ENCODE results near the gene IMMP2L.

Gene IMMP2L

DNA sequence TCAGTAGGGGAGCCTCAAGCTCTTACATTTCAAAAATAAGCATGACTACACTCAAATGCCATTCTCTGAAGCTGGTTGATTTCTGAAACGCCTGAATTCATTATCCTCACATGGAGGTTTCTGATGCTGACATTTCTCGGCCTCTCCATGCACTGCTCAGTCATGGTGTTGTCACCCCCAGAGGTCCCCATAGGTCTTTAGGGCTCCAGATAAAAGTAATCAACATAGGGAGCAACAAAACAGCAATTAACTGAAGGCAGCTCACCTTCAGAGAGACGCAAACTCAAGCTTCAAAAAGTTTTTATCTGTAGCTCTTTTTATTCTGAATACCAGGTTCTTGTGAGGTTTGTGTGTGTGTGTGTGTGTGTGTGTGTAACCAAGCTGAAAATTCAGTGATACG is 694.5 kb downstream of the IMMP2L start:
- DNase-seq (ENCODE audit: low read depth) = no peak

DNA sequence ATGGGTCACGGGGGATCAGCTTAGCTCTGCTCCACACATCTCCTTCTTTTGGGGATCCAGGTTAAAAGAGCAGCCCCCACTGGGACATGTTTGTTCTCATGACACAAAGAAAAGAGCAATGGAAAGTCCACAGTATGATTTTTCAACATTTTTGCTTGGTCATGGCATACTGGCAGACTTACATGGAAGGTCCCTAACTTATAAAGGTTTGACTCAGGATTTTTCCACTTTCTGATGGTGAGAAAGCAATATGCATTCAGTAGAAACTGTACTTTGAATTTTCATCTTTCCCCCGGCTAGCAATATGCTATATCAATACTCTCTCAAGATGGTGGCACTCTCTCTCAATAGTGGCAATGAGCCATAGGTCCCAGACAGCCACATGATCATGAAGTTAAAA is 699.0 kb downstream of the IMMP2L start:
- no peak for DNase-seq (ENCODE audit: low read depth)

DNA sequence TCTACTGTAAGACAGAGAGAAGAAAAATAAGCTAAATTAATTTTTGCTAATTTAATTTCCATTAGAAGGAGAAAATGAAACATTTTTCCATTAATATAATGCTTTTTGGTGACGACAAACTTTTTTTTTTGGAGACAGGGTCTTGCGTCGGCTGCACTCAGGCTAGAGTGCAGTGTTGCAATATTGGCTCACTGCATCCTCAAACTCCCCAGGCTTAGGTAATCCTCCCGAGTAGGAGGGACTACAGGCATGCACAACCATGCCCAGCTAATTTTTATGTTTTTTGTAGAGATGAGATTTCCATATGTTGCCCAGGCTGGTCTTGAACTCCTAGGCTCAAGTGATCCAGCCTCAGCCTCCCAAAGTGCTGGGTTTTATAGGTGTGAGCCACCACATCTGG is 701.1 kb downstream of the IMMP2L start:
- DNase-seq (ENCODE audit: low read depth) = no peak

DNA sequence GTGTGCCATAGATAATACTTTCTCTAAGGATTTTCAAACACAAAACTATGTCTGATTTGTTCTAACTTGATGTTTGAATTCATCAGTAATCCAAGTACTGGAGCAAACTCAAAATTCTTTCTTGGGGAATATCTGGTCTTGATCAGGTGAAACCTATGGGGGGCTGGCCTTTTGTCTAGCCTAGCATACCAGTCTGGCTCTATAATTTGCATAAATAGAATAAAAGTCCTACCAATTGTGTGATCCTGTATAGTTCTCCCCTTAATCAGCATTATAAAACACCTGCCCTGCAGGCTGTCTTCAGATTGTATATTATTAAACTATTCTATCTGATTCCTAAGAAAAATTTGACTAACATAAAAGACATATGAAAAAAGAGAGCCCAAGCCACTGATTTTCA is 705.2 kb downstream of the IMMP2L start:
- no peak for DNase-seq (ENCODE audit: low read depth)

DNA sequence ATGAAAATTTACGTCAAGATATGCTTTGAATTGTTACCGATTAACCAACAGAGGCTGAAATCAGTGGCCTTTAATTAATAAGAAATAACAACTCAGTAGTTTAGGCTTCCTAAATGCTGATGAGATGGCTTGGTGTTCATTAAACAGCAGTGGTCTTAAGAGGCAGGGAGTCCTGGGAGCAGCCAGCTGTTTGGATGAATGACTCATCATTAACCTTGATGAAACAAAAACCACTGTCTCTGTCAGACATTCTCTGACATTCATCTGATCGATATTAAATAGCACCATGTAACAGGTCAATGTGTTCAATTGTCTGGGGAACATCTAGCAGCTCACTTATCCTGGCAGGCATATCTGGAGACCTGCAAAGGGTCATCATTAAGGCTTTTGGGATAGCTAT is 705.6 kb downstream of the IMMP2L start:
- no peak for DNase-seq (ENCODE audit: low read depth)

DNA sequence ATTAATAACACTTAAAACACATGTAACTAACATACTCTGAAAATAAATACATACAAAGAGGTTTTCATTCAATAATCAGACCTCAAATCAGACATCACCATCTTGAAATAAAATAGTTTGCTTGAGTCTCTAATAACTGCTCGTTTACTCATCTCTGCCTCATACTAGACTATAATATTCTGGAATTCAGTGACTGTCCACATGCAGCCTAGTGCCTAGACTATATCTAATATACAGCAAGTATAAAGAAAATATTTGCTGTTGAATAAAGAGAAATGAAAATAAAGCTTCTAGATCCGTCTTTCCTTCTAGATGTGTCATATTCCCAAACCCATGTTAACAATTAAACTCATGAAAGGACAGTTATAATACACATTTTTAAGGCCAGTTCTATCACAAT is 707.6 kb downstream of the IMMP2L start:
- DNase-seq (ENCODE audit: low read depth) = no peak

DNA sequence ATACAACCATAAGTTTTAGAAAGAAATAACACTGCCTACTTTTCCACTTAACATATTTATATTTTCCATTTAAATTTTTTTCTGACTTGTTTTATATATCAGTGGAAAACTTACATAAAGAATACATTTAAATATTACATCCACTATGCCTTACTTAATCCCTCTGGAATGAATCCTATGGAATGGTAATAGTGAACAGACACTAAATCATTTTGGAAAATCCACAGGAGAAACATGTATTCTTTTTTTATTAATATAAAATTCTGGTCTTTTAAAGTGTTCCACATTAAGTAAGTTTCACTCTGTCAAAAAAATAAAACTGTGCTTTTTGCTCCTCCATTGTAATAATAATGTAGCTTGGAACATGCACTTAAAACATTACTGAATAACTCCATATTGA is 708.1 kb downstream of the IMMP2L start:
- no peak for DNase-seq (ENCODE audit: low read depth)

DNA sequence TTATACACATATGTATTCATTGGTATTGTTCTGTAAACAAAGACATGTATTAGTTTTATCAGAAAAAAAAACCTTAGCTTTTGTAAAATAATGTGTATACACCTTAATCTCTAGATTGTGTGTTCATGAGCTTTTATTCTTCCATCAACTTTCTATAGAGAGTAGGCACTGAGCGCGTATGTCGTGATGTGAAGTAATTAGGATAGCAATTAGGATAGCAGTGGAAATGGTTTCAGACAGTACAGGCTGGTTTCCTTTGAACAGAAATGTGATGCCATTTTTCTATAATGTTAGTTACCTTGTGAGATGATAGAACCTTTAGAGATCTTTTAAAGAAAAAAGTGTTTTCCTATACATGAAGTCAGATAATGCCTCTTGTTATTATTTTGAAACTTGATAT is 709.0 kb downstream of the IMMP2L start:
- no peak for DNase-seq (ENCODE audit: low read depth)

DNA sequence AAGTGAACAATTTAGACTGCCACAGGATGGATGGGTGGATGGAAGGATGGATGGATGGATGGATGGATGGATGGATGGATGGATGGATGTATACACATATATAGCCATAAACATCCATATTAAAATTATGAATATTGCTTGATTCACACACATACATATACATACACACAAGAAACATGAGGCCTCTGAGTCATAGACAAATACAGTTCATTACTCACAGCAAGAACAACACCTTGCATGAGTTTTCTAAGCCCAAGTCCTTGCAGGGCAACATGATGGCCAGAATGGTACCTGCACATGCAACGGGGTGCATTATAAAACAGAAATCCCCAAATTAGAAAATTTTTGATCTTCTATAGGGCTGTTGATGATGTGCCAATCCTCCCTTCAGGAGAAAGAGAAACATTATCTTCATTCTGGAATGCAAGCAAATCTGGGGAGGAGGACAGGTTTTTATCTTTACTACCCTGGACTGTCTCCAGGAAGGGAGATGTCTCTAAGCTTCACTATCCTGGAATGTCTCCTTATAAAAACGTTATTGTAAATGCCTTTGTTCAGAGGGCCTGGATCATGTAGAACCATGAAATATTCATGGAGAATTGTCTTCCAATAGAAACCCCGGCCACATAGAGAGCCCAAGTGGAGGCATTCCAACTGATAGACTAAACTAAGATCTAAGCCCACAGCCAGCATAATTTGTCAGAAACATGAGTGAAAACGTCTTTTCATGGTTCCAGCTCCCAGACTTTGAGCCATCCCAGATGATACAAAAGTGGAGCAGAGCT is 709.9 kb downstream of the IMMP2L start:
- DNase-seq (ENCODE audit: low read depth) = no peak

DNA sequence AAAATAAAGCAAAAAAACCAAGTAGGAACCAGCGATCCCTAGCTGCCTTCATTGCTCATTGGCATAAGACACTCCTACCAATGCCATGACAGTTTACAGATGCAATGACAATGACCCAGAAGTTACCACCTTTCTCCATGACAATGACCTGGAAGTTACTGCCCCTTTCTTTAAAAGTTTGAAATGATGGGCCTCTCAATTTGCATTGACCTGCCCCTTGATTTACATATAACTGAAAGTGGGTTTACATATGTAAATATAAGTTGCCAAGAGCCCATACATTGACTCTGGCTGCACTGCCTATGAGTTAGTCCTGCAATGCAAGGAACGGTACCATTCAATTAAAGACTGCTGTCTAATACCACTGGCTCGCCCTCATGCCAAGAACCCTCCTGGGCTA is 712.1 kb downstream of the IMMP2L start:
- no peak for DNase-seq (ENCODE audit: low read depth)

DNA sequence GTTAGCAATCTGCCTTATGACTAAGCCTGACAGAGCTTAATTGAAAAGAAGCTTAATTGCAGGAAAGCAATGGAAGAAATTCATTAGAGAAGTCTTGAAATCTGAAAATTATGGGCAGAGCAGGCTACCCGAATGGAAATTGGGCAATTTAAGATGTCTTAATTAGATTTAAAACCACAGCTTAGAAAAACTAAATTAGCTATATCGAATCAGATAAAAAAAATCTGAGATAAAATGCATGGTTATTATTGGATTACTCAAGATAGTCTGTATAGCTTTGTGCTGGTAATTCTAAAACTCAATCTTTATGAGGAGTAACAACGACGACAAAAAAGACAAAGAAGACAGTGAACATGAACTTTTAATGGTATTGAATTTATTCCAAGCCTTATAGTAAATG is 719.5 kb downstream of the IMMP2L start:
- no peak for DNase-seq (ENCODE audit: low read depth)

DNA sequence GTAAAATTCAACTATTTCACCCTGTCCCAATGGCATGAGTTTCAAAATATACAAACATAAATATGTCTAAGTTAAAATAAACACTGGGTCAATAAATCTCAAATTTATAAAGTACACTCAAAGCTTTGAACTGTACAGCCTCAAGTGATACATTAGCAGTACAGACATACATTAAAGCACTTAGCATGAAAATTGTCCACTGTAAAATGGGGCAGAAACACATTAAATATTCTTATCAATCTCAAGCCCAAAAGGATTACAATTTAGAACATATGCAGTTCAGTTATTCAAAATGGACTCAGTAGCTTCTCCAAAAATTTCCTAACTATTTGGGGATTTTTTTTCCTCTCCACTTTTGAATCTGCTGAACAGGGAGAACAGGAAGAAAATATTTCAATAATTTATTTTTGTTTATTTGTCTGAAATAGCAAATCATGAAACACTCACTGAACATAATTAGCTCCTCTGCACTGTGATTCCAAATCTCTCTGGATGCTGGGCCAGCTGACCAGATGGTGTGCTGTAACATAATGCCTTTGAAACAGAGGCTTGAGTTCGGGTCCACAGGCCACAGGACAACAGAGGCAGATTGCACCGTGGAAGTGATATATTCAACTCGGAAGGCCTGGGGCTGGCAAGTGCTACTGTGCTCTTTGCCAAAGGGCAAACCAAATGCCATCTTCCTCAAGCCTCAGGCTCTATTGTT is 720.3 kb downstream of the IMMP2L start:
- peak; percentile 60 for DNase-seq (ENCODE audit: low read depth)

DNA sequence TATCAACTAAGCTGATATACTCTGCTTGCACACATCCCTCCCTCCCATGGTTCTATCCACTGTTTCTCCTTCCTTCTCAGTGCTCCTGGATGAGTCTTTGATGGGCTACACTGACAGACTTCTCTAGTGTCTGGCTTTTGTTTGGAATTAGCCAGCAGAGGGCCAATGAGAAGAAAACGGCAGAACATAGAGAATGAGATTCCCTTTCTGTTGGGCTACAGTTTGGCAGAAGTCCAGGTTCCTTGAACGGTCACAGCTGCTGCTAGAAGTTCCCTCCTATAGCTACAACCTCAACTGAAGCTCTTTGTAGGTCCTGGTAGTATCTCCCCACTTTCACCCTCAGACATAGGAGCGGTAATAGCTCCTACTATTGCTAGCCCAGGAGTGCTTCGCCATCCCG is 722.4 kb downstream of the IMMP2L start:
- peak; percentile 51 for DNase-seq (ENCODE audit: low read depth)

DNA sequence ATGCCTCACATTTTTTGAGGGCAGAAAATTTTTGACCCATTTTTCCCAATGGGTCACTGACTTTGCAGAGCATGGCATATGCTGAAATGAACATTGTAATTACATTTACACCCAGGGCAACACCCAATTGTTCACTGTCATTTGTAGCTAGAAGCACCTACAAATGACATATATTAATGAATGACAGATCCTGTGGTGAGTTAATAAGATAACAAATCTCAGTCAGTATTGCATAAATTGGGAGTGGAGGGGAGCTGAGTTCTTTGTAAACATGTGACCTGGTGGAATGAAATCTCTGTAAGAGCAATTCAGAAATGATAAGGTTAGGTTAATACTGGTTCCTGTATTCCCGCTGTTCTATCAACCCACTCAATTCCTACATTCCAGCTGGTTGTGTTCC is 726.4 kb downstream of the IMMP2L start:
- DNase-seq (ENCODE audit: low read depth) = no peak

DNA sequence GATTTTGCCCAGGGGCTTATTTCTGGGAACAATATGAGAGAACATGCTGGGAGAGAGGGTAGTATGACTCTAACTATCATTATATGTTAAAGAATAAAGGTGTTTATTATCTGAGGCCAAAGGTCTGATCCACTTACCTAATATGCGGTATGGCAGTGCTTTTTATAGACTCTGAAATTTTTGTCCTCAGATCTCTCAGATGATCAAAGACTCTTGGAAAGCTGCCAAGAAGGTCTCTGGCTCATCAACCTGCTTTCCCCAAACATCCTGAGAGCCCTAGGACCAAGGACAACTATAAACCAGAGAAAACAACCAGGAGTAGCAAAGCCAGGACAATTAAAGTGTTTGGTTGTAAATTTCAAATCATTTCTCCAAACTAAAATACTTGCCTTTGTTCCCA is 727.1 kb downstream of the IMMP2L start:
- DNase-seq (ENCODE audit: low read depth) = no peak

DNA sequence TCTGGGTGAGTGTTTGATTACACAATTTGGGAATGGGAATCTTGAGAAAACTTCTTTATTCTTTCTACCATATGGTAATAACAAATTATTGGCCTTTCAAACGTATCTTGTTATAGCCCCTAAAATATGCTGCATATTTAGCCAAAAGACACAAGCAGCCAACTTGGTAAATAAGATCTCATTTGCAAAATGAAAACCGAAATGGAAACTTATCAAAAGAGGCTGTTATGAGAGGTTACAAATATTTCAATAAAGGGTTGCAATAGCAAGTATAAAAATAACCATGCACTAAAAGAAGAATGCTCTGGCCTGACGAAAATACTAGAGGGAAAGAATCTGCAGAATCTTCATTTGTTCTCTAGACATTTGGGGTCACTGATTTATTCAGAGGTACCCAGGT is 730.9 kb downstream of the IMMP2L start:
- peak; percentile 15 for DNase-seq (ENCODE audit: low read depth)

DNA sequence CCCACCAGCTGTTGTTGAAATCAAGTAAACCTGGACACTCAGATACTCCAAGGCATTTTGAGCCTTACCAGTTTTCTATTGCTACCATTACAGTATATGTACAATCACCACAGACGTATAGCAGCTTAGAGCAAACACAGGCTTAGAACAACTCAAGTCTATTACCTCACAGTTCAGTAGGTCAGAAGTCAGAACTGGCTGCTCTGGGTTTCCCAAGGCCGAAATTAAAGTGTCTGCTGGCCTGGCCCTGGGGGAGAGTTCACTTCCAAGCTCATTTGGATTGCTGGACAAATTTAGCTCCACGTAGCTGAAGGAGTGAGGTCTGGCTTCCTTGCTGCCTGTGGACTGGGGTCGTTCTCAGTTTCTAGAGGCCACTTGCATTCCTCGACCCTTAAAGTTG is 731.5 kb downstream of the IMMP2L start:
- DNase-seq (ENCODE audit: low read depth) = no peak

DNA sequence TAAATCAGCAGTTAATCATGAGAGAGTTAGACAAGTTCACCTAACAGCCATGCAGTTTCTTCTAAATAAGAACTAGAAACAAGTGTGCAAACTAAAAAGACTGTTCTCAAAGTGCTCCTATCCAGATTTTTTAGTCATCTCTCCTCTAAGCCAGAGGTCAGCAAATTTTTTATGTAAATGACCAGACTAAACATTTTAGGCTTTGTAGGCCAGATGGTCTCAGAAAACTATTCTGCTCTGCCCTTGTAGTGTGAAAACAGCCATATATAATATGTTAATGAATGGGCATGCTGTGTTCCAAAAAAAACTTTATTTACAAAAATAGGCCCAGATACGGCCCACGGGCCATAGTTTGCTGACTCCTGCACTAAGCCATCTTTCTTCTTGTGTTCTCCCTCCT is 734.4 kb downstream of the IMMP2L start:
- no peak for DNase-seq (ENCODE audit: low read depth)

DNA sequence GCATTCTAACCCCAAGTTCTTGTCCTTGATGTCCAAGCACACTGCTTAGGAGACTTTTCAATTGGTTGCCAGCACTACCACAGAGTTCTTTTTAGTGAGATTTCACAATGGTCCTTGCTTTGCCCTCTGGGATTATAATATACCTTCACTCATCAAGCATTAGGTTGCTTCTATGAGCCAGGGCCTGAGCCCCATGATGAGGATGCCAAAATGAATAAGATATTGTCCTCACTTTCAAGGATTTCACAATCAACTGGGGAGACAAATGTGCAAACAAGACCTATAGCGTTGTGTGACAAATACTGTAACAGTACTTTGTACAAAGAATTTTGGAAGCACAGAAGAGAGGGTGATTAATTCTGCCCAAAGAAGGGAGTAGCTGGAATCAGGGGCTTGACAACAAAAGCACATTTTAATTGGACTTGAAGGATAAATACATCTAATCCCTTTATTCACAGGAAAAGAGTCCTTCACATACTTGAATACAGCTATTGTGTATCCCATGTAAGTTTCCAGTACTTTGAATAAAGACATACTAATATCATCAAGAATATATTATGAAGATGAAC is 734.9 kb downstream of the IMMP2L start:
- DNase-seq (ENCODE audit: low read depth) = no peak

DNA sequence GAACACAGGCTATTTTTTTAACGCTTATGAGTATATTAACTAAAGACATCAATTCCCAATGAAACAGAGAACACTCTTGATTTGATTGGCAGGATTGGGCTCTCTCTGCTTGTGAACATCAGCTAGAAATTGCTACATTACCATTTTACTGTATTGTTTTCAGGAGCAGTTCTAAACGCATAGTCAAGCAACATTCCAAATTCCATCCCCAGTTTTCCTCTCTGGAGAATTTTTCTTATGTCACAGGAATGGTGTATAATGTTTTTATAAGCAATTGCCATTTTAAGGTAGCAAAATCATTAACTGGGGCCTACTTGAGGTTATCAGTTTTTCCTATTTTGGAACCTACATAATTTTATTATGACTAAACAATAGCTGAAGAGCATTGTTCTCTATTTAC is 748.3 kb downstream of the IMMP2L start:
- no peak for DNase-seq (ENCODE audit: low read depth)

DNA sequence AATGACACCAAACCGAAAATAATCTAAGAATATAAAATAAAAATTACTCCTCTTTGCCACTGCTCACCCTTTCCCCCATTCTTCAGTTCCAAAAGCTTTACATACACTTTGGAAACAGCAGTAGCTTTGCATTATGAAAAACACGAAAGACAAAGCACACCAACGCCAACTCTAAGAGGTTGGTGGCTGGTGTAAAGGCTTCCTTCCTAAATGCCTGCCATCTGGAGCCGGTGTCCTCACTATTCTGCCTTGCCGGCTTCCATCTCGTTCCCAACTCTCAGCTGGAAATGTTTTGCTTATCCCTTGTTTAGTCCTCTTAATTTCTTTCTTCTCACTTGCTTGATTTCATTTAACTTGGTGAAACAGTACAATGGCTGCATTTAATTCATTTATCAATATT is 752.5 kb downstream of the IMMP2L start:
- DNase-seq (ENCODE audit: low read depth) = no peak

DNA sequence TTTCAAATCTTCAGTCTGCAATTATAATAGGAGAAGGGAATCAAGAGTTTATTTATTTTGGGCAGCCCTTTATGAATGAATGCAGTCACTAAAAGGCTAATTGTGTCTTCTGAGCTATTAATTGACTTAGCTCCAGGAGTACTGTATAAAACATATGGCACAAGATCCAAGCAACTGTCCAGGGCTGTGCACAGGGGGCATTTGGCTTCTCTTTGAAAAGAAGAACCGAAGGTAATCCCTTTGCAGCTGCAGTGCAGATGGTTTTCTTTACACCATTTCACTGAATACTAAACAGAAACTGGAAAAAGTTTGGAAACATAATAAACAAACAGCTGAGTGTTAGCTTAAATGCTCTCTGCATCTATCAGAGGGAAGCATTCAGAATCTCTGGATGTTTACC is 753.9 kb downstream of the IMMP2L start:
- DNase-seq (ENCODE audit: low read depth) = no peak

DNA sequence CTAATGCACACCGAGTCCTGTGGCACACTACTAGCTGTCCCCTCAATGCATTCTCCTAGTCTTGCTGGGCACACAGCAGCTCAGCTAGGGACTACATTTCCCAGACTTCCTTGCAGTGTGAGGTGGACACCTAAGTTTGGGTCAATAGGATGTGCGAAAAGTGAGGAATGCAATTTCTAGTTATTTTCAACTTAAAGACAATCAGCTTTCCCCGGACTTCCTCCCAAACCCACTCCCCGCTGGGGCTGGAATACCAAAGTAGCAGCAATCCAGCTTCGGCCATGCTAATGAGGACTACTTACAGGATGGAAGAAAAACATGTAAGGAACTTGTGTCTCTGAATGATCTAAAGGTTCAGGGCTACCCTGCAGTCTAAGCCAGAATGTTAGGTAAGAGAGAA is 757.8 kb downstream of the IMMP2L start:
- DNase-seq (ENCODE audit: low read depth) = no peak

Data from fibroblast of gingiva (primary cell).